IMR-90 (cell line): Measurements from ENCODE around the gene ZNF423. TPM values are rescaled to one million over a fixed set of nuclear protein-coding genes. Genes with fewer than 3 reads are reported as not detected.

Experiments used
- ATAC-seq: fragments of 200-7000 bp; cut with Tn5 transposase; 2 replicates; pipeline ENCODE4 v1.9.1; 2020; ENCODE audit warnings: low read depth, mild to moderate bottlenecking, moderate library complexity
- BruUV-seq: library from RNA; stranded (reverse); fragments of 400-500 nt; replicated peaks from 2 replicates; lab custom pipeline; 2021; lab: Mats Ljungman, UMichigan
- CTCF ChIA-PET: fragments of 300-600 bp; formaldehyde crosslinking; extraction: SDS; loops from one replicate; lab custom pipeline; 2021; ENCODE audit warnings: antibody characterized with exemption; lab: Yijun Ruan, JAX
- POLR2A ChIA-PET: fragments of 300-600 bp; sonication (Branson Sonifier 250); formaldehyde crosslinking; loops from one replicate; lab custom pipeline; 2022; ENCODE audit warnings: antibody characterized with exemption; ENCODE audit not compliant: unreplicated experiment; lab: Charles Lee
- DNase-seq: peaks from one replicate; pipeline ENCODE4 v3.0.0; 2013
- H2AFZ ChIP-seq: replicated peaks from 2 replicates; pipeline ENCODE3; 2013; ENCODE audit warnings: low read length, mild to moderate bottlenecking; ENCODE audit not compliant: poor library complexity
- H2AK5ac ChIP-seq: 2 replicates; pipeline ENCODE4 v1.6.1; 2013; ENCODE audit warnings: low read depth, low read length, inconsistent platforms
- H2AK9ac ChIP-seq: replicated peaks from 2 replicates; pipeline ENCODE3; 2013; ENCODE audit warnings: mild to moderate bottlenecking, low read depth, low read length, moderate library complexity; ENCODE audit not compliant: poor library complexity
- H2BK120ac ChIP-seq: 2 replicates; pipeline ENCODE4 v1.6.1; 2013; ENCODE audit warnings: low read depth, low read length, inconsistent platforms
- H2BK15ac ChIP-seq: 3 replicates; pipeline ENCODE4 v1.6.1; 2013; ENCODE audit warnings: low read depth, low read length, inconsistent platforms
- H2BK20ac ChIP-seq: 2 replicates; pipeline ENCODE4 v1.6.1; 2013; ENCODE audit warnings: low read depth, mild to moderate bottlenecking, inconsistent platforms, low read length, moderate library complexity
- H2BK5ac ChIP-seq: 2 replicates; pipeline ENCODE4 v1.6.1; 2013; ENCODE audit warnings: mild to moderate bottlenecking, low read depth, low read length, inconsistent platforms; ENCODE audit not compliant: poor library complexity, severe bottlenecking
- H3K14ac ChIP-seq: replicated peaks from 2 replicates; pipeline ENCODE4 v1.6.1; 2013; ENCODE audit warnings: low read depth, low read length, inconsistent platforms
- H3K18ac ChIP-seq: 2 replicates; pipeline ENCODE4 v1.6.1; 2013; ENCODE audit warnings: low read depth, low read length, control low read depth
- H3K23ac ChIP-seq: 2 replicates; pipeline ENCODE4 v1.6.1; 2013; ENCODE audit warnings: low read depth, low read length, inconsistent platforms
- H3K27ac ChIP-seq: 2 replicates; pipeline ENCODE4 v1.5.1; 2013; ENCODE audit warnings: mild to moderate bottlenecking, control low read depth, low read length; ENCODE audit not compliant: insufficient read depth
- H3K27me3 ChIP-seq: 2 replicates; pipeline ENCODE4 v1.6.1; 2013; ENCODE audit warnings: low read length; ENCODE audit not compliant: control insufficient read depth, insufficient read depth
- H3K36me3 ChIP-seq: 2 replicates; pipeline ENCODE4 v1.6.1; 2013; ENCODE audit warnings: low read length, mixed read lengths; ENCODE audit not compliant: control insufficient read depth, insufficient read depth
- H3K4ac ChIP-seq: 2 replicates; pipeline ENCODE4 v1.6.1; 2013; ENCODE audit warnings: low read depth, low read length, inconsistent platforms
- H3K4me1 ChIP-seq: 2 replicates; pipeline ENCODE4 v1.6.1; 2013; ENCODE audit warnings: low read length, mixed read lengths; ENCODE audit not compliant: control insufficient read depth, insufficient read depth
- H3K4me2 ChIP-seq: 2 replicates; pipeline ENCODE4 v1.6.1; 2013; ENCODE audit warnings: low read depth, mild to moderate bottlenecking, control low read depth, low read length, moderate library complexity
- H3K4me3 ChIP-seq: 2 replicates; pipeline ENCODE4 v1.5.1; 2013; ENCODE audit warnings: low read depth, mild to moderate bottlenecking, control low read depth, low read length, moderate library complexity; ENCODE audit not compliant: insufficient read depth
- H3K56ac ChIP-seq: 2 replicates; pipeline ENCODE4 v1.6.1; 2013; ENCODE audit warnings: low read length, inconsistent platforms; ENCODE audit not compliant: insufficient read depth; ENCODE audit errors: extremely low read depth
- H3K79me1 ChIP-seq, 2 experiments: 2 replicates each; pipeline ENCODE4 v1.6.1; 2013; ENCODE audit warnings: low read length in 2 of 2, inconsistent platforms in 1 of 2, low read depth in 1 of 2
- H3K9ac ChIP-seq: 2 replicates; pipeline ENCODE4 v1.6.1; 2013; ENCODE audit warnings: low read depth, low read length, control low read depth
- H3K9me1 ChIP-seq: 2 replicates; pipeline ENCODE4 v1.6.1; 2013; ENCODE audit warnings: low read length, inconsistent platforms; ENCODE audit not compliant: insufficient read depth
- H3K9me3 ChIP-seq: 2 replicates; pipeline ENCODE4 v1.6.1; 2013; ENCODE audit warnings: low read length; ENCODE audit not compliant: control insufficient read depth, insufficient read depth
- H4K20me1 ChIP-seq: 2 replicates; pipeline ENCODE4 v1.6.1; 2013; ENCODE audit warnings: low read length, inconsistent platforms; ENCODE audit not compliant: insufficient read depth
- H4K5ac ChIP-seq: 2 replicates; pipeline ENCODE4 v1.6.1; 2013; ENCODE audit warnings: mild to moderate bottlenecking, low read depth, low read length, control low read depth
- H4K8ac ChIP-seq, 2 experiments: 2 replicates each; pipeline ENCODE4 v1.6.1; 2013; ENCODE audit warnings: low read depth in 2 of 2, low read length in 2 of 2, control low read depth in 1 of 2, inconsistent platforms in 1 of 2
- H4K91ac ChIP-seq: 2 replicates; pipeline ENCODE4 v1.6.1; 2013; ENCODE audit warnings: low read depth, low read length, inconsistent platforms; ENCODE audit not compliant: insufficient read depth
- MAFK ChIP-seq: IDR thresholded peaks from 2 replicates; pipeline ENCODE4 v1.6.1; 2012; ENCODE audit warnings: low read depth, low read length, improper control_type of control experiment
- RAD21 ChIP-seq: IDR thresholded peaks from 2 replicates; pipeline ENCODE4 v1.6.1; 2012; ENCODE audit warnings: low read length, improper control_type of control experiment
- WGBS, 2 experiments: methylation state at CpG; one replicate each; pipeline versions ENCODE4 v1.1.5 to v1.1.7; 2013; ENCODE audit warnings: missing lambda C conversion rate in 2 of 2; ENCODE audit not compliant: insufficient read length in 1 of 2; ENCODE audit errors: extremely low coverage in 2 of 2; 5-methylcytosine and 5-hydroxymethylcytosine counted together
- dilution Hi-C: fragments of 300-500 bp; cut with HindIII; formaldehyde crosslinking; loops from one replicate; pipeline ENCODE4 v1.14.3; 2018; ENCODE audit warnings: low sequenced_read_pairs; ENCODE audit not compliant: unreplicated experiment
- in situ Hi-C: fragments of 300-500 bp; cut with MboI; formaldehyde crosslinking; loops from 3 replicates; pipeline ENCODE4 v1.14.3; 2019; ENCODE audit warnings: low sequenced_read_pairs, inconsistent platforms, mixed read lengths
- intact Hi-C: fragments of 100-400 bp; cut with micrococcal nuclease; formaldehyde crosslinking; loops from 2 replicates; pipeline ENCODE4 v1.10.0; 2022
- polyA plus RNA-seq, 3 experiments: library from polyadenylated mRNA; depleted of rRNA; stranded (reverse); fragments of >200 nt; gene quantifications; 2 replicates each; pipeline ENCODE4 v1.2.3, GENCODE V29; 2012; ENCODE audit warnings: low replicate concordance in 1 of 3
- total RNA-seq: library from RNA; depleted of rRNA; stranded (reverse); fragments of >200 nt; gene quantifications from 2 replicates; pipeline ENCODE4 v1.2.3, GENCODE V29; 2012

Gene ZNF423
- total and polyA plus RNA-seq, 2 of the 4 experiments (the other 2 are of a cell fraction), result under 0.01 to 0.10 TPM

DNA sequence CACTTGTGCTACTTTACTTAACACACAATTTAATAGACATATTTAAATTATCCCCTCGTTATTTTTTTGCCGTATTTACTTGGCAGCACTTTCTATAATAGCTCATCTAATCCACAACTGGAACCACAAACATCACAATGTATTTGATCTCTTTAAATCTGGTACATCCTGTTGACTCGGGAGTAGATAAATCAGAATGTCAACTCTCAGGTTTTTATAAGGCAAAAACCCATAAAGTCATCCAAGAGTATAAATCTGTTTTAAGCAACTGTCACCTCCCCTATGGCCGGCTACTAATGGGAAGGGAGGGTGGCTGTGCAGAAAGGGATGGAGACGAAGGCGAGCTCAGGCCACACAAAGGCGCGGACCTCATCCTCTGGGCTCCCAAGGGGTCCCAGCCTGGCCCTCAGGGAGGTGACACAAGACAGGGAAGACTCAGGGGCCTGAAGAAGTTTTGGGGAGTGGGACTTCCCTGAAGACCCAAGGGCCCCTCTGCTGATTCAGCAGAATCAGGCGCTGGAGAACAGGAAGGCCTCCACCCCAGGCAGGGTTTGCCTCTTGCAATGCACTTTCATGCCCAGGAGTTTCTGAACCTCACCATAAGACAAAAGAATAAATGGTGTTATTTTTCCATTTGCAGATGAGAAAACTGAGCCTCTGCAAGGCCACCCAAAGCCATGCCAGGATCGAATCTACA lies 122.5 kb downstream of the ZNF423 start:
- dilution Hi-C loops (no loop called here), in situ Hi-C loops (no loop called here), intact Hi-C loops (no loop called here)
- no TSS peak for BruUV-seq
- no peak overlapping the region for H2BK5ac ChIP-seq
- H2AFZ ChIP-seq, result no peak overlapping the region
- POLR2A ChIA-PET, result no interaction called here
- H2BK20ac ChIP-seq, result no peak overlapping the region
- no peak overlapping the region for H3K4me3 ChIP-seq
- no peak overlapping the region for H3K56ac ChIP-seq
- no peaks in the 10 kb centered on the region for H3K9me1 ChIP-seq
- no peak overlapping the region for H3K4me2 ChIP-seq
- no peaks in the 10 kb centered on the region; the same call in 1 of the 2 replicates for H3K9me3 ChIP-seq
- H3K18ac ChIP-seq, result no peak overlapping the region
- H3K4me1 ChIP-seq, result no peaks in the 10 kb centered on the region
- no peak overlapping the region for H4K5ac ChIP-seq
- CTCF ChIA-PET, result no interaction called here
- ATAC-seq (no peak), DNase-seq (no peak)
- no peaks in the 10 kb centered on the region for H3K36me3 ChIP-seq
- H3K23ac ChIP-seq, result no peak overlapping the region
- WGBS, 2 experiments, result 100% methylated on average over 1 of the region's 10 CpGs; no CpG with 5 or more reads in 1 of the 2 experiments
- no peak overlapping the region for H2BK15ac ChIP-seq
- no peak overlapping the region for H4K91ac ChIP-seq
- TF ChIP-seq RAD21 (no peak), MAFK (peak; percentile 63)
- no peak overlapping the region for H3K14ac ChIP-seq
- no peak overlapping the region for H2BK120ac ChIP-seq
- H2AK9ac ChIP-seq, result no peak overlapping the region
- H4K8ac ChIP-seq, result no peak overlapping the region
- peaks cover 2% of the 10 kb centered on the region; the same call in 1 of the 2 replicates for H3K27me3 ChIP-seq
- H3K79me1 ChIP-seq, result no peaks in the 10 kb centered on the region
- H2AK5ac ChIP-seq, result no peak overlapping the region
- no peak overlapping the region for H3K9ac ChIP-seq
- H3K4ac ChIP-seq, result no peak overlapping the region
- H4K20me1 ChIP-seq, result no peaks in the 10 kb centered on the region
- no peak overlapping the region for H3K27ac ChIP-seq
